Subcutaneous adipose tissue (tissue), 4 donors: ENCODE results near the gene DAPP1. TPM values are rescaled to one million over a fixed set of nuclear protein-coding genes. Genes with fewer than 3 reads are reported as not detected.

Experiments
- CTCF ChIP-seq: fragments of 450-650 bp; IDR thresholded peaks from one replicate; pipeline ENCODE4 v1.5.1; 2016; ENCODE audit warnings: low read depth, mild to moderate bottlenecking, control low read depth, antibody characterized with exemption, moderate library complexity
- total RNA-seq, 4 donors: library from RNA; depleted of rRNA; stranded (reverse); fragments of >200 nt; gene quantifications; one replicate each; pipeline ENCODE4 v1.1.0, GENCODE V29; 2016

Gene DAPP1
- total RNA-seq, 4 donors from 2014 or later = 0.57 to 28.0 (median 4.1) TPM

GRCh38 chr4:99845179-99845578 is 28.6 kb downstream of the DAPP1 start:
- no peak for TF ChIP-seq CTCF

- TF ChIP-seq CTCF = no peak
Observed at GRCh38 chr4:99845708-99846469, 29.3 kb downstream of the DAPP1 start.

GRCh38 chr4:99846891-99847290 is 30.3 kb downstream of the DAPP1 start:
- no peak for TF ChIP-seq CTCF

GRCh38 chr4:99847362-99847976 is 30.8 kb downstream of the DAPP1 start:
- TF ChIP-seq CTCF = no peak

GRCh38 chr4:99848591-99849001 is 32.0 kb downstream of the DAPP1 start:
- no peak for TF ChIP-seq CTCF

GRCh38 chr4:99852199-99852749 is 35.6 kb downstream of the DAPP1 start:
- no peak for TF ChIP-seq CTCF

- TF ChIP-seq CTCF = no peak
Observed at GRCh38 chr4:99853190-99853589, 36.6 kb downstream of the DAPP1 start.
